IMR-90 (cell line): ENCODE measurements around the gene ARHGEF4. TPM values are rescaled to one million over a fixed set of nuclear protein-coding genes. Genes with fewer than 3 reads are reported as not detected.

Experiments
- ATAC-seq: fragments of 200-7000 bp; cut with Tn5 transposase; 2 replicates; pipeline ENCODE4 v1.9.1; 2020; ENCODE audit warnings: low read depth, mild to moderate bottlenecking, moderate library complexity
- BruUV-seq: library from RNA; stranded (reverse); fragments of 400-500 nt; replicated peaks from 2 replicates; lab custom pipeline; 2021; lab: Mats Ljungman, UMichigan
- CTCF ChIA-PET: fragments of 300-600 bp; formaldehyde crosslinking; extraction: SDS; loops from one replicate; lab custom pipeline; 2021; ENCODE audit warnings: antibody characterized with exemption; lab: Yijun Ruan, JAX
- POLR2A ChIA-PET: fragments of 300-600 bp; sonication (Branson Sonifier 250); formaldehyde crosslinking; loops from one replicate; lab custom pipeline; 2022; ENCODE audit warnings: antibody characterized with exemption; ENCODE audit not compliant: unreplicated experiment; lab: Charles Lee
- DNase-seq: peaks from one replicate; pipeline ENCODE4 v3.0.0; 2013
- H2AFZ ChIP-seq: replicated peaks from 2 replicates; pipeline ENCODE3; 2013; ENCODE audit warnings: low read length, mild to moderate bottlenecking; ENCODE audit not compliant: poor library complexity
- H2AK5ac ChIP-seq: 2 replicates; pipeline ENCODE4 v1.6.1; 2013; ENCODE audit warnings: low read depth, low read length, inconsistent platforms
- H2AK9ac ChIP-seq: replicated peaks from 2 replicates; pipeline ENCODE3; 2013; ENCODE audit warnings: mild to moderate bottlenecking, low read depth, low read length, moderate library complexity; ENCODE audit not compliant: poor library complexity
- H2BK120ac ChIP-seq: 2 replicates; pipeline ENCODE4 v1.6.1; 2013; ENCODE audit warnings: low read depth, low read length, inconsistent platforms
- H2BK15ac ChIP-seq: 3 replicates; pipeline ENCODE4 v1.6.1; 2013; ENCODE audit warnings: low read depth, low read length, inconsistent platforms
- H2BK20ac ChIP-seq: 2 replicates; pipeline ENCODE4 v1.6.1; 2013; ENCODE audit warnings: low read depth, mild to moderate bottlenecking, inconsistent platforms, low read length, moderate library complexity
- H2BK5ac ChIP-seq: 2 replicates; pipeline ENCODE4 v1.6.1; 2013; ENCODE audit warnings: mild to moderate bottlenecking, low read depth, low read length, inconsistent platforms; ENCODE audit not compliant: poor library complexity, severe bottlenecking
- H3K14ac ChIP-seq: replicated peaks from 2 replicates; pipeline ENCODE4 v1.6.1; 2013; ENCODE audit warnings: low read depth, low read length, inconsistent platforms
- H3K18ac ChIP-seq: 2 replicates; pipeline ENCODE4 v1.6.1; 2013; ENCODE audit warnings: low read depth, low read length, control low read depth
- H3K23ac ChIP-seq: 2 replicates; pipeline ENCODE4 v1.6.1; 2013; ENCODE audit warnings: low read depth, low read length, inconsistent platforms
- H3K27ac ChIP-seq: 2 replicates; pipeline ENCODE4 v1.5.1; 2013; ENCODE audit warnings: mild to moderate bottlenecking, control low read depth, low read length; ENCODE audit not compliant: insufficient read depth
- H3K27me3 ChIP-seq: 2 replicates; pipeline ENCODE4 v1.6.1; 2013; ENCODE audit warnings: low read length; ENCODE audit not compliant: control insufficient read depth, insufficient read depth
- H3K36me3 ChIP-seq: 2 replicates; pipeline ENCODE4 v1.6.1; 2013; ENCODE audit warnings: low read length, mixed read lengths; ENCODE audit not compliant: control insufficient read depth, insufficient read depth
- H3K4ac ChIP-seq: 2 replicates; pipeline ENCODE4 v1.6.1; 2013; ENCODE audit warnings: low read depth, low read length, inconsistent platforms
- H3K4me1 ChIP-seq: 2 replicates; pipeline ENCODE4 v1.6.1; 2013; ENCODE audit warnings: low read length, mixed read lengths; ENCODE audit not compliant: control insufficient read depth, insufficient read depth
- H3K4me2 ChIP-seq: 2 replicates; pipeline ENCODE4 v1.6.1; 2013; ENCODE audit warnings: low read depth, mild to moderate bottlenecking, control low read depth, low read length, moderate library complexity
- H3K4me3 ChIP-seq: 2 replicates; pipeline ENCODE4 v1.5.1; 2013; ENCODE audit warnings: low read depth, mild to moderate bottlenecking, control low read depth, low read length, moderate library complexity; ENCODE audit not compliant: insufficient read depth
- H3K56ac ChIP-seq: 2 replicates; pipeline ENCODE4 v1.6.1; 2013; ENCODE audit warnings: low read length, inconsistent platforms; ENCODE audit not compliant: insufficient read depth; ENCODE audit errors: extremely low read depth
- H3K79me1 ChIP-seq, 2 experiments: 2 replicates each; pipeline ENCODE4 v1.6.1; 2013; ENCODE audit warnings: low read length in 2 of 2, inconsistent platforms in 1 of 2, low read depth in 1 of 2
- H3K9ac ChIP-seq: 2 replicates; pipeline ENCODE4 v1.6.1; 2013; ENCODE audit warnings: low read depth, low read length, control low read depth
- H3K9me1 ChIP-seq: 2 replicates; pipeline ENCODE4 v1.6.1; 2013; ENCODE audit warnings: low read length, inconsistent platforms; ENCODE audit not compliant: insufficient read depth
- H3K9me3 ChIP-seq: 2 replicates; pipeline ENCODE4 v1.6.1; 2013; ENCODE audit warnings: low read length; ENCODE audit not compliant: control insufficient read depth, insufficient read depth
- H4K20me1 ChIP-seq: 2 replicates; pipeline ENCODE4 v1.6.1; 2013; ENCODE audit warnings: low read length, inconsistent platforms; ENCODE audit not compliant: insufficient read depth
- H4K5ac ChIP-seq: 2 replicates; pipeline ENCODE4 v1.6.1; 2013; ENCODE audit warnings: mild to moderate bottlenecking, low read depth, low read length, control low read depth
- H4K8ac ChIP-seq, 2 experiments: 2 replicates each; pipeline ENCODE4 v1.6.1; 2013; ENCODE audit warnings: low read depth in 2 of 2, low read length in 2 of 2, control low read depth in 1 of 2, inconsistent platforms in 1 of 2
- H4K91ac ChIP-seq: 2 replicates; pipeline ENCODE4 v1.6.1; 2013; ENCODE audit warnings: low read depth, low read length, inconsistent platforms; ENCODE audit not compliant: insufficient read depth
- BHLHE40 ChIP-seq: fragments of 150-350 bp; IDR thresholded peaks from 2 replicates; pipeline ENCODE4 v1.6.1; 2016; ENCODE audit warnings: mild to moderate bottlenecking, low read depth, low read length
- CEBPB ChIP-seq: IDR thresholded peaks from 2 replicates; pipeline ENCODE4 v1.6.1; 2012; ENCODE audit warnings: low read depth, low read length, improper control_type of control experiment
- CHD1 ChIP-seq: IDR thresholded peaks from 2 replicates; pipeline ENCODE4 v1.6.1; 2012; ENCODE audit warnings: low read depth, low read length, improper control_type of control experiment
- FOS ChIP-seq: fragments of 150-350 bp; IDR thresholded peaks from 2 replicates; pipeline ENCODE4 v1.6.1; 2016; ENCODE audit warnings: low read depth, low read length
- MAFK ChIP-seq: IDR thresholded peaks from 2 replicates; pipeline ENCODE4 v1.6.1; 2012; ENCODE audit warnings: low read depth, low read length, improper control_type of control experiment
- MAZ ChIP-seq: IDR thresholded peaks from 2 replicates; pipeline ENCODE4 v1.6.1; 2012; ENCODE audit warnings: low read depth, mild to moderate bottlenecking, low read length, improper control_type of control experiment, moderate library complexity, borderline replicate concordance
- MXI1 ChIP-seq: IDR thresholded peaks from 2 replicates; pipeline ENCODE4 v1.6.1; 2012; ENCODE audit warnings: low read depth, mild to moderate bottlenecking, low read length, moderate library complexity, borderline replicate concordance
- NFE2L2 ChIP-seq: fragments of 150-350 bp; IDR thresholded peaks from 2 replicates; pipeline ENCODE4 v1.6.1; 2016; ENCODE audit warnings: low read depth, mild to moderate bottlenecking, low read length
- POLR2A ChIP-seq: IDR thresholded peaks from 2 replicates; pipeline ENCODE4 v1.6.1; 2012; ENCODE audit warnings: mild to moderate bottlenecking, low read depth, low read length
- RAD21 ChIP-seq: IDR thresholded peaks from 2 replicates; pipeline ENCODE4 v1.6.1; 2012; ENCODE audit warnings: low read length, improper control_type of control experiment
- RCOR1 ChIP-seq: IDR thresholded peaks from 2 replicates; pipeline ENCODE4 v1.6.1; 2012; ENCODE audit warnings: mild to moderate bottlenecking, low read length, improper control_type of control experiment; ENCODE audit not compliant: insufficient replicate concordance
- RFX5 ChIP-seq: IDR thresholded peaks from 2 replicates; pipeline ENCODE4 v1.8.0; 2012; ENCODE audit warnings: low read depth, mild to moderate bottlenecking, low read length, moderate library complexity
- SMC3 ChIP-seq: fragments of 150-350 bp; IDR thresholded peaks from 2 replicates; pipeline ENCODE4 v1.6.1; 2016; ENCODE audit warnings: low read depth, mild to moderate bottlenecking, antibody characterized with exemption, low read length, moderate library complexity
- WGBS, 2 experiments: methylation state at CpG; one replicate each; pipeline versions ENCODE4 v1.1.5 to v1.1.7; 2013; ENCODE audit warnings: missing lambda C conversion rate in 2 of 2; ENCODE audit not compliant: insufficient read length in 1 of 2; ENCODE audit errors: extremely low coverage in 2 of 2; 5-methylcytosine and 5-hydroxymethylcytosine counted together
- dilution Hi-C: fragments of 300-500 bp; cut with HindIII; formaldehyde crosslinking; loops from one replicate; pipeline ENCODE4 v1.14.3; 2018; ENCODE audit warnings: low sequenced_read_pairs; ENCODE audit not compliant: unreplicated experiment
- in situ Hi-C: fragments of 300-500 bp; cut with MboI; formaldehyde crosslinking; loops from 3 replicates; pipeline ENCODE4 v1.14.3; 2019; ENCODE audit warnings: low sequenced_read_pairs, inconsistent platforms, mixed read lengths
- intact Hi-C: fragments of 100-400 bp; cut with micrococcal nuclease; formaldehyde crosslinking; loops from 2 replicates; pipeline ENCODE4 v1.10.0; 2022
- polyA plus RNA-seq, 3 experiments: library from polyadenylated mRNA; depleted of rRNA; stranded (reverse); fragments of >200 nt; gene quantifications; 2 replicates each; pipeline ENCODE4 v1.2.3, GENCODE V29; 2012; ENCODE audit warnings: low replicate concordance in 1 of 3
- total RNA-seq: library from RNA; depleted of rRNA; stranded (reverse); fragments of >200 nt; gene quantifications from 2 replicates; pipeline ENCODE4 v1.2.3, GENCODE V29; 2012
- TF ChIP-seq, protein P1 (sequence below): fragments of 150-350 bp; IDR thresholded peaks from 2 replicates; pipeline ENCODE4 v1.6.1; 2017; ENCODE audit warnings: mild to moderate bottlenecking, antibody characterized with exemption, low read length, low read depth
- TF ChIP-seq, protein P2 (sequence below): fragments of 150-350 bp; IDR thresholded peaks from 2 replicates; pipeline ENCODE4 v1.6.1; 2016; ENCODE audit warnings: low read depth, mild to moderate bottlenecking, low read length, moderate library complexity, borderline replicate concordance

ARHGEF4 gene
- total and polyA plus RNA-seq, 2 of the 4 experiments (the other 2 are of a cell fraction): 2.7 to 5.0 TPM

DNA sequence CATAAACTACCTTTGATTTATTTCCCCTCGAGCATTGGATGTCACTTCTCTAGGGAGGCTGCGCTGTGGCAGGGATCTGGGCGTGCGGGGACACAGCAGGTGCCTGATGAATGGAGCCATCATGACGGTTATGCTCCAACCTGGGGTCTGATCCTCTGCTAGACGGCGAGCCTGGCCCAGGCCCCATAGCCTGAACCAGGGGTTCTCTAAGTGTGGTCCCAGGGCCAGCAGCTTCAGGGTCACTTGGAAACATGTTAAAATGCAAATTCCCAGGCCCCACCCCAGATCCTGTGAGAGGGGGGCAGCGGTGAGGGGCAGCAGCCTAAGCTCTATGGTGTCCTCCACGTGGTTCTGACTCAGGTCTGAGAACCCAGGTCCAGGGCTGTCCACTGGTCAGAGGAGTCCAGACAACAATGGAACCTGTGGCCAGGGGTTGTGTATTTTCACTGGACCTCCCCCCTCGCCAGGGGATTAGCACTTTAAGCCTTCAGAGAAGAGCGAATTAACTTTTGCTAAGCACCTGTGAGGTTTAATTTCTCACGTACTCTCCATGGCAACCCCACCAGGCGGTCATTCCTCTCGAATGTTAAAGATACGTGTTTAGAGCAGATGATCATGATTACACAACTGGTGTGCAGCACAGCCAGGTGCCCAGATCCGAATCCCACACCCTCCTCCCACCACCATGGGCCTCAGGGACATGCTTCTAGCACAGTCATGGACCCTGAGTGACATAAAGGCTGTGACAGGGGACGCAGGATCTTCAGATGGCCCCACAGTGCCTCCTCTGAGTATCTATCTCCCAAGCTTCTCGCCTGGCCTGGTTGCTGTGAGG is 1.6 kb upstream of the ARHGEF4 start:
- Histone ChIP-seq H3K18ac (no peak overlapping the region), H4K91ac (no peak overlapping the region), H3K4me3 (no peak overlapping the region), H2BK15ac (no peak overlapping the region), H3K9ac (no peak overlapping the region), H3K4ac (no peak overlapping the region), H4K8ac (no peak overlapping the region), H3K27ac (no peak overlapping the region), H3K27me3 (peaks cover 23% of the 10 kb centered on the region), H2BK5ac (no peak overlapping the region), H3K14ac (no peak overlapping the region), H2BK20ac (no peak overlapping the region), H3K56ac (no peak overlapping the region), H3K23ac (no peak overlapping the region), H2AK5ac (no peak overlapping the region), H2AFZ (peak overlapping the region; percentile 32), H4K20me1 (no peaks in the 10 kb centered on the region), H4K5ac (no peak overlapping the region), H3K4me2 (no peak overlapping the region), H3K9me3 (no peaks in the 10 kb centered on the region), H3K36me3 (no peaks in the 10 kb centered on the region), H3K9me1 (no peaks in the 10 kb centered on the region), H3K79me1 (no peaks in the 10 kb centered on the region), H2AK9ac (no peak overlapping the region), H3K4me1 (no peaks in the 10 kb centered on the region), H2BK120ac (no peak overlapping the region)
- DNase-seq (no peak), ATAC-seq (no peak)
- WGBS, 2 experiments: 90% methylated on average over 2 of the region's 18 CpGs; no CpG with 5 or more reads in 1 of the 2 experiments
- intact Hi-C loops (no loop called here), in situ Hi-C loops (no loop called here), dilution Hi-C loops (no loop called here)
- ChIA-PET POLR2A (no interaction called here), CTCF (interaction anchor here (1.8 kb wide), 1 partner anchor 38 kb away, joined by 4 read pairs; no protein-coding TSS in a partner anchor)
- BruUV-seq: no TSS peak
- TF ChIP-seq, protein P1, sequence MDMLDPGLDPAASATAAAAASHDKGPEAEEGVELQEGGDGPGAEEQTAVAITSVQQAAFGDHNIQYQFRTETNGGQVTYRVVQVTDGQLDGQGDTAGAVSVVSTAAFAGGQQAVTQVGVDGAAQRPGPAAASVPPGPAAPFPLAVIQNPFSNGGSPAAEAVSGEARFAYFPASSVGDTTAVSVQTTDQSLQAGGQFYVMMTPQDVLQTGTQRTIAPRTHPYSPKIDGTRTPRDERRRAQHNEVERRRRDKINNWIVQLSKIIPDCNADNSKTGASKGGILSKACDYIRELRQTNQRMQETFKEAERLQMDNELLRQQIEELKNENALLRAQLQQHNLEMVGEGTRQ: no peak
- TF ChIP-seq, protein P2, sequence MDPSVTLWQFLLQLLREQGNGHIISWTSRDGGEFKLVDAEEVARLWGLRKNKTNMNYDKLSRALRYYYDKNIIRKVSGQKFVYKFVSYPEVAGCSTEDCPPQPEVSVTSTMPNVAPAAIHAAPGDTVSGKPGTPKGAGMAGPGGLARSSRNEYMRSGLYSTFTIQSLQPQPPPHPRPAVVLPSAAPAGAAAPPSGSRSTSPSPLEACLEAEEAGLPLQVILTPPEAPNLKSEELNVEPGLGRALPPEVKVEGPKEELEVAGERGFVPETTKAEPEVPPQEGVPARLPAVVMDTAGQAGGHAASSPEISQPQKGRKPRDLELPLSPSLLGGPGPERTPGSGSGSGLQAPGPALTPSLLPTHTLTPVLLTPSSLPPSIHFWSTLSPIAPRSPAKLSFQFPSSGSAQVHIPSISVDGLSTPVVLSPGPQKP: no peak
- TF ChIP-seq RAD21 (no peak), FOS (no peak), POLR2A (no peak), CHD1 (no peak), CEBPB (no peak), BHLHE40 (no peak), MAFK (no peak), MAZ (no peak), MXI1 (no peak), RCOR1 (no peak), NFE2L2 (no peak), SMC3 (no peak), RFX5 (no peak)
